GM19193 (cell line): ENCODE measurements around the gene COL5A2.

Experiments used
- POLR2A ChIP-seq: IDR thresholded peaks from 4 replicates; pipeline ENCODE4 v1.6.1; 2011; ENCODE audit not compliant: insufficient read depth, insufficient read length; ENCODE audit errors: extremely low read depth

Gene COL5A2

GRCh38 chr2:189179570-189179950 is at the start of gene COL5A2:
Gene COL5A2 (minus strand): TSS chr2:189179761. CDS start chr2:189179604, 157 bp downstream.
- no peak for TF ChIP-seq POLR2A

- no peak for TF ChIP-seq POLR2A
Observed at GRCh38 chr2:189226017-189226416, 46.5 kb upstream of the COL5A2 start.

GRCh38 chr2:189225032-189225431 is 45.5 kb upstream of the COL5A2 start:
- no peak for TF ChIP-seq POLR2A

- no peak for TF ChIP-seq POLR2A
Observed at GRCh38 chr2:189222468-189223105, 43.0 kb upstream of the COL5A2 start.

- no peak for TF ChIP-seq POLR2A
Observed at GRCh38 chr2:189221811-189222467, 42.4 kb upstream of the COL5A2 start.

GRCh38 chr2:189218236-189218635 is 38.7 kb upstream of the COL5A2 start:
- TF ChIP-seq POLR2A: no peak

GRCh38 chr2:189217541-189217940 is 38.0 kb upstream of the COL5A2 start:
- no peak for TF ChIP-seq POLR2A

GRCh38 chr2:189217051-189217450 is 37.5 kb upstream of the COL5A2 start:
- TF ChIP-seq POLR2A: no peak

- no peak for TF ChIP-seq POLR2A
Observed at GRCh38 chr2:189214484-189214883, 34.9 kb upstream of the COL5A2 start.

GRCh38 chr2:189213250-189213649 is 33.7 kb upstream of the COL5A2 start:
- no peak for TF ChIP-seq POLR2A

- no peak for TF ChIP-seq POLR2A
Observed at GRCh38 chr2:189210250-189211087, 30.9 kb upstream of the COL5A2 start.

GRCh38 chr2:189208254-189208653 is 28.7 kb upstream of the COL5A2 start:
- TF ChIP-seq POLR2A: no peak

- no peak for TF ChIP-seq POLR2A
Observed at GRCh38 chr2:189204322-189204941, 24.9 kb upstream of the COL5A2 start.

- TF ChIP-seq POLR2A: no peak
Observed at GRCh38 chr2:189203177-189203799, 23.7 kb upstream of the COL5A2 start.

- no peak for TF ChIP-seq POLR2A
Observed at GRCh38 chr2:189199797-189200196, 20.2 kb upstream of the COL5A2 start.

- TF ChIP-seq POLR2A: no peak
Observed at GRCh38 chr2:189192766-189193165, 13.2 kb upstream of the COL5A2 start.

- TF ChIP-seq POLR2A: no peak
Observed at GRCh38 chr2:189191766-189192165, 12.2 kb upstream of the COL5A2 start.
